DMS53 treated with DMSO at 0.1 percent for 48 hours (cell line): ENCODE measurements around the gene CHP1.
"Not testable (repeated sequence)": the region's sequence is repeated elsewhere in the genome, so short reads cannot be mapped to it uniquely, and the experiment has no call there.

Experiments used
- DNase-seq: peaks from one replicate; lab custom pipeline; 2025; ENCODE audit not compliant: unreplicated experiment; lab: John Stamatoyannopoulos, UW

The CHP1 gene

DNA sequence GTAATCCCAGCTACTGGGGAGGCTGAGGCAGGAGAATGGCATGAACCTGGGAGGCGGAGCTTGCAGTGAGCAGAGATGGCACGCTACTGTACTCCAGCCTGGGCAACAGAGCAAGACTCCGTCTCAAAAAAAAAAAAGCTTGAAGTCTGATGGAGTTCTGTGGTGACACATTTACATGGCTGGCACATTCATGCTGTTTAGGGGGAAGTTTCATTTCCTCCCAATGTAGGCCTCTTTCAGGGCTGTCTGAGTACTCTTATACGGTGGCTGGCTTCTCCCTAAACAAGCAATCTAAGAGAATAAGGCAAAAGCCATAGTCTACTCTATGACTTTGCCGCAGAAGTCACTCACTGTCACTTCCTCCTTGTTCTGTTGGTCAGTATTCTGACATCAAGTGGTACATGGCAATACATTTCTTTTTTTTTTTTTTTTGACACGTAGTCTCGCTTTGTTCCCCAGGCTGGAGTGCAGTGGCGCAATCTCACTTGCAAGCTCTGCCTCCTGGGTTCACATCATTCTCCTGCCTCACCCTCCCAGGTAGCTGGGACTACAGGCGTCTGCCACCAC is 60.1 kb downstream of the CHP1 start:
- DNase-seq = no peak

DNA sequence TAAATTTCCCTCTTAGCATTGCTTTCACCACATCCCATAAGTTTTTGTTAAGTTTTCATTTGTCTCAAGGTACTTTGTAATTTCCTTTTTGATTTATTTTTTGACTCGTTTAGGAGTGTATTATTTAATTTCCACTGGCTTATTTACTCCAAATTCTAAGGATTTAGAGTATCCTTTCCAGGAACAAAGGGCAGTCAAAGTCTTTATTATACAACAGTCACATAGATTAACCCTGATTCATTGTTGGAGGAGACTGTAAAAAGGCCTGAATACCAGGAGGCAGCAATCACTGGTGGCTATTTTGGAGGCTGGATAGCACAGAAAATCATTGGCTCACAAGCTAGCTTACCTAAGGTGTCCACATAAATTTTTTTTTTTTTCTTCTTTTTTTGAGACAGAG is 61.5 kb downstream of the CHP1 start:
- no peak for DNase-seq

- DNase-seq = not testable (repeated sequence)
Observed at GRCh38 chr15:41301139-41301538, 70.1 kb downstream of the CHP1 start.

- DNase-seq = no peak
Observed at GRCh38 chr15:41301587-41301986, 70.5 kb downstream of the CHP1 start.

GRCh38 chr15:41304149-41304770 is 73.2 kb downstream of the CHP1 start:
- no peak for DNase-seq

DNA sequence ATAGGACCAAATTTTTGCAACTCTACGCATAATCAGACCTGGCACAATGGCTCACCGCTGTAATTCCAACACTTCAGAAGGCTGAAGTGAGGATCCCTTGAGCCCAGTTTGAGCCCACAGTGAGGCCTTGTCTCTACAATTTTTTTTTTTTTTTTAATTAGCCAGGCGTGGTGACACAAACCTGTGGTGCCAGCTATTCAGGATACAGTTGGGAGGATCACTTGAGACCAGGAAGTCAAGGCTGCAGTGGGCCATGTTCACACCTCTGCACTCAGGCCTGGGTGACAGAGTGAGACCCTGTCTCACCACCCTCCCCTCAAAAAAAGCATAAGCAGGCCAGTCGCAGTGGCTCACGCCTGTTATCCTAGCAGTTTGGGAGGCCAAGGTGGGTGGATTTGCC is 76.6 kb downstream of the CHP1 start:
- no peak for DNase-seq

DNA sequence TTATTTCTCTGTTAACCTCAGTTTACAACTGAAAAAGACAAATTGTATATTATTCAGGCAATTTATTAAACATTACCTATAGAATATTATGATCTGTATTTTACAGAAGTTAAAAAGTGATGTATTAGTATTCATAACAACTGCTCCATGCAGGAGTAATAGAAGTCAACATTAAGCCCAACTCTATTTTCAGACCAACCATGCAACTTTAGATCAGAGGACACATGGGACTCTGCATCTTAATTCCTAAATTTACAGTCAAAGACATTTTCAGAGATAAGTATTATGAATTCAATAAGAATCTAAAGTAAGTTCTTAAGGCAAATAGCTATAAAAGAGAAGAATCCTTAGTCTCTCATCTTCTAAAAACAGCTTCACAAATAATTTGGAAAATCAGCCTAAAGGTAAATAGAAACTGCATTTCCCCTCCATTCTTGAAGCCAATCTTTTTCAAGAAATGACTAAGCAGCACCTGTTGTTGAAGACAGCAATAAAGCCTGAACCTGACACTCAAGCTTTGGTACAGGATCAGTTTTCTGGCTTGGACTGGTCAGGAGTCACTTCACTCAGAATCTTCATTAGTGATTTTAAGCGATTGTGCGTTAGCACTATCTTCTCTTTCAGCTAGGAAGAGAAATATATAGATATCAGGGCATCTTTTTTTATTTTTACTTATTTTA is 78.3 kb downstream of the CHP1 start:
- DNase-seq = no peak

- not testable (repeated sequence) for DNase-seq
Observed at GRCh38 chr15:41320805-41321330, 89.8 kb downstream of the CHP1 start.

GRCh38 chr15:41323611-41324010 is 92.5 kb downstream of the CHP1 start:
- no peak for DNase-seq

GRCh38 chr15:41331281-41331680 is 100.2 kb downstream of the CHP1 start:
- no peak for DNase-seq
